ENCODE data around the gene SYCE1L.

DNA sequence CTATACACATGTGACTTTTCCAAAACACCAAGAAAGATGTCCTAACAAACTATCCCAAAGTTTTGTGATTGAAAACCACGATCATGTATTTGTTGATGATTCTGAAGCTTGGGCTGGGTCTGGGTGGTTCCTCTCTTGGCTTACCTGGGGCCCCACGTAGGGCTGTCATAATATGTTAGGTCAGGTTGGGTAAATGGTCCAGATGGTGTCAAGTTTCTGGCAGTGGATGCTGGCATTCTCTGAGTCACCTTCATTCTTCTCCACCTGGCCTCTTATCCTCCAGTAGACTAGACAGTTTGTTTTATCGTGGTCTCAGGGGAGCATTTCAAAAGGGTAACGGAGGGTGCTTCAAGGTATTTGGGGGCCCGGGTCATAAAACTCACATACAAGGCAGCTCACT, 39.4 kb downstream of the SYCE1L start:
- TF ChIP-seq, protein P1, sequence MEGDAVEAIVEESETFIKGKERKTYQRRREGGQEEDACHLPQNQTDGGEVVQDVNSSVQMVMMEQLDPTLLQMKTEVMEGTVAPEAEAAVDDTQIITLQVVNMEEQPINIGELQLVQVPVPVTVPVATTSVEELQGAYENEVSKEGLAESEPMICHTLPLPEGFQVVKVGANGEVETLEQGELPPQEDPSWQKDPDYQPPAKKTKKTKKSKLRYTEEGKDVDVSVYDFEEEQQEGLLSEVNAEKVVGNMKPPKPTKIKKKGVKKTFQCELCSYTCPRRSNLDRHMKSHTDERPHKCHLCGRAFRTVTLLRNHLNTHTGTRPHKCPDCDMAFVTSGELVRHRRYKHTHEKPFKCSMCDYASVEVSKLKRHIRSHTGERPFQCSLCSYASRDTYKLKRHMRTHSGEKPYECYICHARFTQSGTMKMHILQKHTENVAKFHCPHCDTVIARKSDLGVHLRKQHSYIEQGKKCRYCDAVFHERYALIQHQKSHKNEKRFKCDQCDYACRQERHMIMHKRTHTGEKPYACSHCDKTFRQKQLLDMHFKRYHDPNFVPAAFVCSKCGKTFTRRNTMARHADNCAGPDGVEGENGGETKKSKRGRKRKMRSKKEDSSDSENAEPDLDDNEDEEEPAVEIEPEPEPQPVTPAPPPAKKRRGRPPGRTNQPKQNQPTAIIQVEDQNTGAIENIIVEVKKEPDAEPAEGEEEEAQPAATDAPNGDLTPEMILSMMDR (conservative IDR thresholded peaks at IDR 0.05), result no peak
- TF ChIP-seq EZH2 (IDR thresholded peaks at IDR 0.05; ENCODE audit: low read depth), result no peak

Measured in PC-9 (cell line).